H1 (cell line): ENCODE measurements around the gene TWIST2. TPM values are rescaled to one million over a fixed set of nuclear protein-coding genes. Genes with fewer than 3 reads are reported as not detected.

Experiments used
- CTCF ChIA-PET: fragments of 300-600 bp; sonication (Branson Sonifier 250); formaldehyde crosslinking; loops from one replicate; lab custom pipeline; 2021; ENCODE audit not compliant: partially characterized antibody; lab: Charles Lee
- POLR2A ChIA-PET: fragments of 300-600 bp; sonication (Branson Sonifier 250); formaldehyde crosslinking; loops from one replicate; lab custom pipeline; 2021; ENCODE audit warnings: inconsistent platforms; ENCODE audit not compliant: partially characterized antibody; lab: Charles Lee
- DNase-seq, 2 experiments: peaks; one replicate each; pipeline versions ENCODE4 v3.0.0 to v3.0.0-alpha.2; 2010 to 2022; ENCODE audit warnings: low spot score in 2 of 2, low read depth in 1 of 2, mixed read lengths in 1 of 2
- FAIRE-seq: peaks from 2 replicates; lab custom pipeline; 2011; peaks lifted over from hg19 to GRCh38; lab: Jason Lieb, UNC
- H2AFZ ChIP-seq: 2 replicates; pipeline ENCODE4 v1.8.1; 2012; ENCODE audit warnings: low read length, inconsistent platforms
- H2AK5ac ChIP-seq: 2 replicates; pipeline ENCODE4 v1.6.1; 2013; ENCODE audit warnings: low read depth, low read length
- H2BK120ac ChIP-seq: replicated peaks from 2 replicates; pipeline ENCODE3; 2013; ENCODE audit warnings: low read depth, low read length, inconsistent platforms
- H2BK12ac ChIP-seq: 2 replicates; pipeline ENCODE4 v1.6.1; 2013; ENCODE audit warnings: low read depth, low read length
- H2BK15ac ChIP-seq: 2 replicates; pipeline ENCODE4 v1.6.1; 2013; ENCODE audit warnings: low read length
- H2BK20ac ChIP-seq: 2 replicates; pipeline ENCODE4 v1.6.1; 2013; ENCODE audit warnings: low read length
- H2BK5ac ChIP-seq: 2 replicates; pipeline ENCODE4 v1.6.1; 2013; ENCODE audit warnings: low read depth, low read length
- H3K14ac ChIP-seq: 2 replicates; pipeline ENCODE4 v1.6.1; 2013; ENCODE audit warnings: inconsistent platforms; ENCODE audit not compliant: insufficient read length
- H3K18ac ChIP-seq: 2 replicates; pipeline ENCODE4 v1.6.1; 2013; ENCODE audit warnings: low read length; ENCODE audit errors: extremely low read depth
- H3K23ac ChIP-seq: 2 replicates; pipeline ENCODE4 v1.6.1; 2013; ENCODE audit warnings: inconsistent platforms; ENCODE audit not compliant: insufficient read length
- H3K23me2 ChIP-seq: 2 replicates; pipeline ENCODE4 v1.6.1; 2013; ENCODE audit warnings: low read depth, low read length
- H3K27ac ChIP-seq: 2 replicates; pipeline ENCODE4 v1.6.1; 2011; ENCODE audit warnings: low read depth, low read length, inconsistent platforms
- H3K27me3 ChIP-seq, 4 experiments: replicated peaks in 1 of 4; 1 replicate in 1 of 4; 2 replicates in 3 of 4; pipeline versions ENCODE4 v1.6.1 to v1.8.1; 2011 to 2013; ENCODE audit warnings: low read length in 3 of 4, mild to moderate bottlenecking in 3 of 4, inconsistent platforms in 2 of 4, mixed read lengths in 2 of 4, moderate library complexity in 1 of 4; ENCODE audit not compliant: control insufficient read depth in 3 of 4, insufficient read depth in 3 of 4; ENCODE audit errors: extremely low read depth in 1 of 4
- H3K36me3 ChIP-seq, 4 experiments: 2 replicates each; pipeline versions ENCODE4 v1.6.1 to v1.8.1; 2011 to 2013; ENCODE audit warnings: mild to moderate bottlenecking in 4 of 4, low read length in 3 of 4, moderate library complexity in 2 of 4, control low read depth in 1 of 4, inconsistent platforms in 1 of 4; ENCODE audit not compliant: insufficient read depth in 4 of 4, control insufficient read depth in 2 of 4
- H3K4ac ChIP-seq: replicated peaks from 2 replicates; pipeline ENCODE3; 2013; ENCODE audit warnings: low read length, low read depth, mixed read lengths, inconsistent platforms; ENCODE audit not compliant: insufficient read length
- H3K4me1 ChIP-seq, 4 experiments: replicated peaks in 1 of 4; 1 replicate in 1 of 4; 2 replicates in 3 of 4; pipeline versions ENCODE4 v1.6.1 to v1.8.1; 2011 to 2013; ENCODE audit warnings: low read length in 3 of 4, inconsistent platforms in 2 of 4, mixed read lengths in 1 of 4; ENCODE audit not compliant: insufficient read depth in 4 of 4, control insufficient read depth in 3 of 4
- H3K4me2 ChIP-seq, 2 experiments: 2 replicates each; pipeline versions ENCODE4 v1.6.1 to v1.8.1; 2011 to 2013; ENCODE audit warnings: low read depth in 2 of 2, low read length in 2 of 2, control low read depth in 1 of 2, inconsistent platforms in 1 of 2, mild to moderate bottlenecking in 1 of 2; ENCODE audit not compliant: insufficient read depth in 1 of 2
- H3K4me3 ChIP-seq, 4 experiments: fragments of 200-600, 300-600 bp in 1 of 4; sonication (generic), shearing (Covaris generic), sonication (Bioruptor Twin) in 1 of 4; 2 replicates each; pipeline versions ENCODE4 v1.5.1 to v1.8.1; 2011 to 2016; ENCODE audit warnings: low read length in 4 of 4, low read depth in 3 of 4, control low read depth in 2 of 4, inconsistent platforms in 2 of 4, mild to moderate bottlenecking in 2 of 4, mixed read lengths in 1 of 4, moderate library complexity in 1 of 4; ENCODE audit not compliant: insufficient read depth in 2 of 4; ENCODE audit errors: extremely low read depth in 1 of 4
- H3K56ac ChIP-seq: replicated peaks from 2 replicates; pipeline ENCODE3; 2013; ENCODE audit warnings: low read depth, mild to moderate bottlenecking, mixed read lengths, low read length, inconsistent platforms; ENCODE audit not compliant: insufficient read length
- H3K79me1 ChIP-seq: 2 replicates; pipeline ENCODE4 v1.6.1; 2013; ENCODE audit warnings: low read depth, low read length, control low read depth
- H3K79me2 ChIP-seq, 2 experiments: 2 replicates each; pipeline versions ENCODE4 v1.6.1 to v1.8.1; 2012 to 2013; ENCODE audit warnings: low read length in 2 of 2, mild to moderate bottlenecking in 2 of 2, inconsistent platforms in 1 of 2; ENCODE audit not compliant: insufficient read depth in 2 of 2, control insufficient read depth in 1 of 2
- H3K9ac ChIP-seq, 4 experiments: replicated peaks in 1 of 4; 1 replicate in 1 of 4; 2 replicates in 3 of 4; pipeline versions ENCODE4 v1.6.1 to v1.8.1; 2011 to 2013; ENCODE audit warnings: low read depth in 3 of 4, low read length in 3 of 4, control low read depth in 2 of 4, mild to moderate bottlenecking in 2 of 4, moderate library complexity in 2 of 4, inconsistent platforms in 1 of 4; ENCODE audit errors: extremely low read depth in 1 of 4
- H3K9me3 ChIP-seq, 2 experiments: 2 replicates each; pipeline versions ENCODE4 v1.6.1 to v1.8.1; 2012 to 2013; ENCODE audit warnings: mild to moderate bottlenecking in 2 of 2, moderate library complexity in 2 of 2, control low read depth in 1 of 2, inconsistent platforms in 1 of 2, low read depth in 1 of 2, low read length in 1 of 2, mixed read lengths in 1 of 2; ENCODE audit not compliant: insufficient read depth in 2 of 2
- H4K20me1 ChIP-seq, 2 experiments: replicated peaks in 1 of 2; 2 replicates each; pipeline versions ENCODE3 to v1.8.1; 2011 to 2013; ENCODE audit warnings: inconsistent platforms in 2 of 2, low read length in 2 of 2, mild to moderate bottlenecking in 1 of 2; ENCODE audit not compliant: insufficient read depth in 2 of 2, control insufficient read depth in 1 of 2
- H4K5ac ChIP-seq: 2 replicates; pipeline ENCODE4 v1.6.1; 2013; ENCODE audit warnings: low read length, low read depth, mixed read lengths, inconsistent platforms; ENCODE audit not compliant: insufficient read length
- H4K8ac ChIP-seq: 2 replicates; pipeline ENCODE4 v1.8.0; 2013; ENCODE audit warnings: mild to moderate bottlenecking, moderate library complexity, low read length, inconsistent platforms; ENCODE audit not compliant: insufficient read depth; ENCODE audit errors: extremely low read depth
- H4K91ac ChIP-seq: replicated peaks from 2 replicates; pipeline ENCODE3; 2013; ENCODE audit warnings: low read length, mixed read lengths, inconsistent platforms; ENCODE audit not compliant: insufficient read length
- CTCF ChIP-seq, 3 experiments: IDR thresholded peaks; 1 replicate in 2 of 3; 2 replicates in 1 of 3; pipeline versions ENCODE4 v1.5.1 to v1.6.1; 2011; ENCODE audit warnings: low read length in 3 of 3, mild to moderate bottlenecking in 3 of 3, inconsistent platforms in 2 of 3, low read depth in 1 of 3, moderate library complexity in 1 of 3; ENCODE audit not compliant: insufficient read depth in 1 of 3; ENCODE audit errors: control extremely low read depth in 1 of 3
- E2F6 ChIP-seq: IDR thresholded peaks from 2 replicates; pipeline ENCODE4 v1.6.1; 2012; ENCODE audit warnings: inconsistent platforms
- GTF2F1 ChIP-seq: IDR thresholded peaks from 2 replicates; pipeline ENCODE4 v1.6.1; 2012; ENCODE audit warnings: low read depth, low read length, improper control_type of control experiment, borderline replicate concordance
- KDM5A ChIP-seq: fragments of 200-600 bp; IDR thresholded peaks from 2 replicates; pipeline ENCODE4 v1.7.1; 2012; ENCODE audit warnings: mild to moderate bottlenecking, low read length, inconsistent platforms, mixed read lengths
- PHF8 ChIP-seq: fragments of 200-600 bp; sonication (generic); conservative IDR thresholded peaks from 2 replicates; pipeline ENCODE4 v1.7.1; 2012; ENCODE audit warnings: low read depth, mild to moderate bottlenecking, inconsistent platforms, low read length, moderate library complexity
- RFX5 ChIP-seq: IDR thresholded peaks from 2 replicates; pipeline ENCODE4 v1.6.1; 2011; ENCODE audit warnings: low read depth, low read length, improper control_type of control experiment, borderline replicate concordance
- TCF12 ChIP-seq: IDR thresholded peaks from 2 replicates; pipeline ENCODE4 v1.6.1; 2011; ENCODE audit warnings: low read depth, mild to moderate bottlenecking, low read length
- WGBS, 2 experiments: shearing (Covaris generic) in 1 of 2; methylation state at CpG; one replicate each; pipeline versions ENCODE4 v1.1.6 to v1.1.7; 2013 to 2015; ENCODE audit warnings: low lambda C conversion rate in 2 of 2, mixed read lengths in 2 of 2, inconsistent platforms in 1 of 2, low coverage in 1 of 2, missing lambda C conversion rate in 1 of 2; ENCODE audit not compliant: insufficient replicate concordance in 2 of 2, insufficient coverage in 1 of 2, insufficient read length in 1 of 2; ENCODE audit errors: extremely low coverage in 1 of 2, missing lambda C conversion rate in 1 of 2; 5-methylcytosine and 5-hydroxymethylcytosine counted together
- polyA plus RNA-seq, 7 experiments: library from polyadenylated mRNA; depleted of rRNA in 3 of 7; stranded (reverse) in 5 of 7; unstranded in 2 of 7; fragments of >200 nt in 5 of 7; fragments of 200-250 nt in 2 of 7; gene quantifications; 1 replicate in 5 of 7; 2 replicates in 1 of 7; 4 replicates in 1 of 7; pipeline versions ENCODE4 v1.2.1 to v1.2.3, GENCODE V29; 2011 to 2013; ENCODE audit warnings: missing spikeins in 2 of 7, mixed read lengths in 2 of 7
- total RNA-seq: library from RNA; stranded (reverse); fragmentation: NEBNext Ultra II Directional; extraction: Animal tissue kit (Norgen Biotek cat#: 25700); gene quantifications from 2 replicates; pipeline ENCODE4 v1.2.1, GENCODE V29; 2021

Gene TWIST2
- total and polyA plus RNA-seq, 2 of the 8 experiments (the other 6 are each of a cell fraction or from before 2014, with no cell fraction given) = 2.6 to 4.3 TPM

GRCh38 chr2:238920601-238921001 is 72.7 kb downstream of the TWIST2 start:
- Histone ChIP-seq H2BK15ac (no peak overlapping the region), H3K4me2 (no peak overlapping the region), H3K79me2 (no peaks in the 10 kb centered on the region), H3K23ac (no peak overlapping the region), H4K8ac (no peak overlapping the region), H4K20me1 (no peaks in the 10 kb centered on the region), H4K5ac (no peak overlapping the region), H2BK5ac (no peak overlapping the region), H2AFZ (no peak overlapping the region), H3K9me3 (no peaks in the 10 kb centered on the region), H3K4ac (no peak overlapping the region), H3K27me3 (no peaks in the 10 kb centered on the region), H4K91ac (no peak overlapping the region), H2BK120ac (no peak overlapping the region), H3K9ac (no peak overlapping the region), H2BK20ac (no peak overlapping the region), H3K56ac (no peak overlapping the region), H3K4me1 (no peaks in the 10 kb centered on the region), H2AK5ac (no peak overlapping the region), H3K36me3 (no peaks in the 10 kb centered on the region), H3K14ac (no peak overlapping the region), H3K4me3 (no peak overlapping the region), H3K79me1 (no peaks in the 10 kb centered on the region), H3K27ac (no peak overlapping the region), H2BK12ac (no peak overlapping the region), H3K23me2 (no peaks in the 10 kb centered on the region), H3K18ac (no peak overlapping the region)
- ChIA-PET CTCF (no interaction called here), POLR2A (no interaction called here)
- TF ChIP-seq RFX5 (no peak), PHF8 (no peak), CTCF (IDR thresholded peaks at IDR 0.05; ENCODE audit: control extremely low read depth in 1 of 3, insufficient read depth in 1 of 3, low read depth in 1 of 3, low read length in 3 of 3) (no peak), E2F6 (no peak), KDM5A (no peak), GTF2F1 (no peak), TCF12 (no peak)
- no peak for DNase-seq
- WGBS, 2 experiments = 82% methylated on average over 4 of the region's 4 CpGs; no CpG with 5 or more reads in 1 of the 2 experiments
- no peak for FAIRE-seq
